MM.1S (cell line): ENCODE measurements around the gene TMEM72.

Experiments
- EZH2 ChIP-seq: fragments of 300-600 bp; sonication (generic); optimal IDR thresholded peaks from 2 replicates; pipeline ENCODE3; 2017; ENCODE audit warnings: low read depth, mild to moderate bottlenecking, antibody characterized with exemption, low read length, mixed read lengths
- EZH2phosphoT487 ChIP-seq: fragments of 300-600 bp; sonication (generic); IDR thresholded peaks from 2 replicates; pipeline ENCODE4 v1.6.1; 2018; ENCODE audit warnings: antibody characterized with exemption, low read length
- TF ChIP-seq, protein P1 (sequence below): fragments of 300-600 bp; sonication (generic); IDR thresholded peaks from 2 replicates; pipeline ENCODE4 v1.5.1; 2016; ENCODE audit warnings: antibody characterized with exemption, low read length, mixed read lengths

DNA sequence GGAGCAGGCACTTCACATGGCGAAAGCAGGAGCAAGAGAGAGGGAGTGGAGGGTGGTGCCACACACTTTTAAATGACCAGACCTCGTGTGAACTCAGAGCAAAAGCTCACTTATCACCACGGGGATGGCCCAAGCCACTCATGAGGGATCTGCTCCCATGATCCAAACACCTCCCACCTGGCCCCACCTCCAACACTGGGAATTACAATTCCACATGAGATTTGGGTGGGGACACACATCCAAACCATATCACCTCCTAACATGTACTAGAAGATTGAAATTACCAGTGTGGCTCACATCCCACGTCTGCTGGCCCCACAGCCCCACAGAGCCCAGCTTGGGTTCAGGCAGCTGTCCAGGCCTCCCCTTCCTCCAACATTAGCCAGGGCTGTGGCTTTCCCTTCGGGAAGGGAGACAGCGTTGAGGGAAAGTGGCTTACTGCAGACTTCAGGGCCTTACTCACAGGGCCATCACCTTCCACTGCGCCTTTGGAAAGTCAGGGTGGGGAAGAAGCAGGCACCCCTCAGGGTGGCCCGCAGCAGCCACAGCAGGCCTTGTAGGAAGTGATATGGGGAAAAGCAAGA lies 59.8 kb downstream of the TMEM72 start:
- TF ChIP-seq, protein P1, sequence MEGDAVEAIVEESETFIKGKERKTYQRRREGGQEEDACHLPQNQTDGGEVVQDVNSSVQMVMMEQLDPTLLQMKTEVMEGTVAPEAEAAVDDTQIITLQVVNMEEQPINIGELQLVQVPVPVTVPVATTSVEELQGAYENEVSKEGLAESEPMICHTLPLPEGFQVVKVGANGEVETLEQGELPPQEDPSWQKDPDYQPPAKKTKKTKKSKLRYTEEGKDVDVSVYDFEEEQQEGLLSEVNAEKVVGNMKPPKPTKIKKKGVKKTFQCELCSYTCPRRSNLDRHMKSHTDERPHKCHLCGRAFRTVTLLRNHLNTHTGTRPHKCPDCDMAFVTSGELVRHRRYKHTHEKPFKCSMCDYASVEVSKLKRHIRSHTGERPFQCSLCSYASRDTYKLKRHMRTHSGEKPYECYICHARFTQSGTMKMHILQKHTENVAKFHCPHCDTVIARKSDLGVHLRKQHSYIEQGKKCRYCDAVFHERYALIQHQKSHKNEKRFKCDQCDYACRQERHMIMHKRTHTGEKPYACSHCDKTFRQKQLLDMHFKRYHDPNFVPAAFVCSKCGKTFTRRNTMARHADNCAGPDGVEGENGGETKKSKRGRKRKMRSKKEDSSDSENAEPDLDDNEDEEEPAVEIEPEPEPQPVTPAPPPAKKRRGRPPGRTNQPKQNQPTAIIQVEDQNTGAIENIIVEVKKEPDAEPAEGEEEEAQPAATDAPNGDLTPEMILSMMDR, result no peak
- TF ChIP-seq EZH2phosphoT487 (no peak), EZH2 (no peak)
